Measurements from ENCODE around the gene KCTD18. TPM values are rescaled to one million over a fixed set of nuclear protein-coding genes. Genes with fewer than 3 reads are reported as not detected.
A peak's percentile ranks its signal among the peaks of the same experiment; 100 is the strongest.

KCTD18 gene
- total RNA-seq, 1 experiment from 2014 or later = 19.6 TPM

GRCh38 chr2:200525882-200526651 lies 16.2 kb upstream of the KCTD18 start, which contains the start of gene SGO2:
TSS of gene SGO2 (plus strand) at chr2:200526207. CDS start at chr2:200532976, 6,769 bp downstream.
- no peak for TF ChIP-seq CTCF (conservative IDR thresholded peaks at IDR 0.05)
- no peak for TF ChIP-seq EZH2 (IDR thresholded peaks at IDR 0.05; ENCODE audit: low read depth)
- CTCF ChIA-PET = interaction anchor here (1.1 kb wide), 1 partner anchor 16 kb away, joined by 3 read pairs; the partner anchor contains the start of gene KCTD18
- peak; percentile 85 to 92 for DNase-seq
- peaks cover 19% of the 10 kb centered on the region for H3K4me1 ChIP-seq (replicated peaks; ENCODE audit: insufficient read depth)
- peaks cover 47% of the 10 kb centered on the region for H3K79me2 ChIP-seq (ENCODE audit: low read depth)
- no peaks in the 10 kb centered on the region for H3K9me3 ChIP-seq (ENCODE audit: insufficient read depth, low read depth)
- BruUV-seq (replicated peaks) = TSS peak; percentile 75
- peak within 1 kb of the TSS; percentile 89 for H2AFZ ChIP-seq
- no peaks in the 10 kb centered on the region for H3K9me2 ChIP-seq (ENCODE audit: insufficient read depth)
- no peak within 1 kb of the TSS for H3K27ac ChIP-seq
- no peaks in the 10 kb centered on the region for H4K20me1 ChIP-seq (ENCODE audit: insufficient read depth)
- peak within 1 kb of the TSS; percentile 78 for H3K4me3 ChIP-seq
- no peaks in the 10 kb centered on the region for H3K36me3 ChIP-seq (ENCODE audit: low read depth)
- no peaks in the 10 kb centered on the region for H3F3A ChIP-seq (ENCODE audit: insufficient read depth, low read depth)
- no peaks in the 10 kb centered on the region for H3K27me3 ChIP-seq (ENCODE audit: insufficient read depth, low read depth)
- POLR2A ChIA-PET (ENCODE audit: unreplicated experiment) = interaction anchor here (0.6 to 0.7 kb wide), 2 partner anchors 267 to 553 kb away, joined by 3 to 5 read pairs; no protein-coding TSS in a partner anchor
- peak within 1 kb of the TSS; percentile 83 for H3K4me2 ChIP-seq
- intact Hi-C loops (cut with micrococcal nuclease; ENCODE audit: unreplicated experiment) = loop anchor here (5.0 kb wide), 1 partner anchor 544 kb away; no protein-coding TSS in a partner anchor

GRCh38 chr2:200525551-200525881 lies 15.6 kb upstream of the KCTD18 start:
- Histone ChIP-seq H3K4me1 (replicated peaks; ENCODE audit: insufficient read depth) (peaks cover 19% of the 10 kb centered on the region), H3K79me2 (ENCODE audit: low read depth) (peaks cover 42% of the 10 kb centered on the region), H3K4me3 (peak overlapping the region; percentile 78), H3F3A (ENCODE audit: insufficient read depth, low read depth) (no peaks in the 10 kb centered on the region), H3K4me2 (peak overlapping the region; percentile 83), H3K27me3 (ENCODE audit: insufficient read depth, low read depth) (no peaks in the 10 kb centered on the region), H2AFZ (peak overlapping the region; percentile 89), H3K27ac (no peak overlapping the region), H4K20me1 (ENCODE audit: insufficient read depth) (no peaks in the 10 kb centered on the region), H3K9me2 (ENCODE audit: insufficient read depth) (no peaks in the 10 kb centered on the region), H3K36me3 (ENCODE audit: low read depth) (no peaks in the 10 kb centered on the region), H3K9me3 (ENCODE audit: insufficient read depth, low read depth) (no peaks in the 10 kb centered on the region)
- BruUV-seq (replicated peaks) = no TSS peak
- no peak for TF ChIP-seq CTCF (conservative IDR thresholded peaks at IDR 0.05)
- no peak for TF ChIP-seq EZH2 (IDR thresholded peaks at IDR 0.05; ENCODE audit: low read depth)
- intact Hi-C loops (cut with micrococcal nuclease; ENCODE audit: unreplicated experiment) = loop anchor here (5.0 kb wide), 1 partner anchor 543 kb away; no protein-coding TSS in a partner anchor
- POLR2A ChIA-PET (ENCODE audit: unreplicated experiment) = no interaction called here
- CTCF ChIA-PET = no interaction called here
- DNase-seq = no peak

GRCh38 chr2:200525066-200525465 lies 15.2 kb upstream of the KCTD18 start:
- POLR2A ChIA-PET (ENCODE audit: unreplicated experiment) = no interaction called here
- peaks cover 37% of the 10 kb centered on the region for H3K79me2 ChIP-seq (ENCODE audit: low read depth)
- H2AFZ ChIP-seq = peak overlapping the region; percentile 89
- no peaks in the 10 kb centered on the region for H3K9me3 ChIP-seq (ENCODE audit: insufficient read depth, low read depth)
- H3F3A ChIP-seq (ENCODE audit: insufficient read depth, low read depth) = no peaks in the 10 kb centered on the region
- no peak for DNase-seq
- intact Hi-C loops (cut with micrococcal nuclease; ENCODE audit: unreplicated experiment) = loop anchor here (5.0 kb wide), 1 partner anchor 543 kb away; no protein-coding TSS in a partner anchor
- no peak overlapping the region for H3K27ac ChIP-seq
- H3K9me2 ChIP-seq (ENCODE audit: insufficient read depth) = no peaks in the 10 kb centered on the region
- no peaks in the 10 kb centered on the region for H4K20me1 ChIP-seq (ENCODE audit: insufficient read depth)
- no peak for TF ChIP-seq CTCF (conservative IDR thresholded peaks at IDR 0.05)
- no peak for TF ChIP-seq EZH2 (IDR thresholded peaks at IDR 0.05; ENCODE audit: low read depth)
- H3K4me1 ChIP-seq (replicated peaks; ENCODE audit: insufficient read depth) = peaks cover 19% of the 10 kb centered on the region
- BruUV-seq (replicated peaks) = no TSS peak
- H3K4me2 ChIP-seq = peak overlapping the region; percentile 83
- H3K27me3 ChIP-seq (ENCODE audit: insufficient read depth, low read depth) = no peaks in the 10 kb centered on the region
- CTCF ChIA-PET = no interaction called here
- peak overlapping the region; percentile 78; the same call in 1 of the 2 replicates for H3K4me3 ChIP-seq
- H3K36me3 ChIP-seq (ENCODE audit: low read depth) = no peaks in the 10 kb centered on the region
